GM23338 (cell line): Measurements from ENCODE around the gene HTR3B. TPM values are rescaled to one million over a fixed set of nuclear protein-coding genes. Genes with fewer than 3 reads are reported as not detected.

ENCODE experiments used
- ATAC-seq: fragments of 200-7000 bp; cut with Tn5 transposase; 3 replicates; pipeline ENCODE4 v1.9.1; 2020
- DNase-seq: peaks from one replicate; pipeline ENCODE4 v3.0.0-alpha.2; 2015; ENCODE audit warnings: low spot score
- H2AFZ ChIP-seq: fragments of 200-600 bp; sonication (generic); 2 replicates; pipeline ENCODE4 v1.8.0; 2016; ENCODE audit warnings: antibody characterized with exemption, mild to moderate bottlenecking, moderate library complexity
- H3F3A ChIP-seq: fragments of 200-600 bp; sonication (generic); replicated peaks from 2 replicates; pipeline ENCODE4 v1.8.0; 2017; ENCODE audit warnings: antibody characterized with exemption, mixed run types, low read depth
- H3K27ac ChIP-seq: fragments of 200-600 bp; sonication (generic); 2 replicates; pipeline ENCODE4 v1.6.1; 2016; ENCODE audit warnings: low read depth
- H3K27me3 ChIP-seq: fragments of 200-600 bp; sonication (generic); 2 replicates; pipeline ENCODE4 v1.8.0; 2016; ENCODE audit warnings: mild to moderate bottlenecking, mixed run types, moderate library complexity; ENCODE audit not compliant: insufficient read depth
- H3K36me3 ChIP-seq: fragments of 200-600 bp; sonication (generic); 2 replicates; pipeline ENCODE4 v1.8.0; 2016; ENCODE audit warnings: mild to moderate bottlenecking; ENCODE audit not compliant: insufficient read depth
- H3K4me1 ChIP-seq: fragments of 200-600 bp; sonication (generic); 2 replicates; pipeline ENCODE4 v1.8.0; 2016; ENCODE audit warnings: mild to moderate bottlenecking, moderate library complexity; ENCODE audit not compliant: insufficient read depth
- H3K4me2 ChIP-seq: fragments of 200-600 bp; sonication (generic); 2 replicates; pipeline ENCODE4 v1.7.1; 2017; ENCODE audit warnings: mixed run types
- H3K4me3 ChIP-seq: fragments of 200-600 bp; sonication (generic); 2 replicates; pipeline ENCODE4 v1.6.1; 2016; ENCODE audit warnings: mixed run types
- H3K79me2 ChIP-seq: fragments of 200-600 bp; sonication (generic); replicated peaks from 2 replicates; pipeline ENCODE4 v1.8.0; 2017; ENCODE audit warnings: mild to moderate bottlenecking; ENCODE audit not compliant: insufficient read depth
- H3K9me2 ChIP-seq: fragments of 200-600 bp; sonication (generic); 2 replicates; pipeline ENCODE4 v1.8.0; 2017; ENCODE audit not compliant: insufficient read depth
- H4K20me1 ChIP-seq: fragments of 200-600 bp; sonication (generic); replicated peaks from 2 replicates; pipeline ENCODE4 v1.8.0; 2017; ENCODE audit warnings: mild to moderate bottlenecking; ENCODE audit not compliant: insufficient read depth
- H3K27ac Mint-ChIP-seq: 2 replicates; pipeline ENCODE4 v1.8.0; 2020; ENCODE audit warnings: inconsistent platforms, mild to moderate bottlenecking, moderate library complexity, mixed read lengths
- H3K27me3 Mint-ChIP-seq: 3 replicates; pipeline ENCODE4 v1.8.0; 2022; ENCODE audit warnings: low read depth, mild to moderate bottlenecking, moderate library complexity, mixed read lengths, inconsistent platforms; ENCODE audit not compliant: insufficient read depth, poor library complexity
- H3K36me3 Mint-ChIP-seq: 3 replicates; pipeline ENCODE4 v1.8.0; 2021; ENCODE audit warnings: low read depth, mild to moderate bottlenecking, inconsistent platforms, moderate library complexity, mixed read lengths
- H3K4me1 Mint-ChIP-seq: 3 replicates; pipeline ENCODE4 v1.8.0; 2020; ENCODE audit warnings: mild to moderate bottlenecking, inconsistent platforms, mixed read lengths
- H3K4me3 Mint-ChIP-seq: 3 replicates; pipeline ENCODE4 v1.8.0; 2021; ENCODE audit warnings: moderate library complexity, mild to moderate bottlenecking, inconsistent platforms, mixed read lengths
- H3K9me3 Mint-ChIP-seq: 3 replicates; pipeline ENCODE4 v1.8.0; 2020; ENCODE audit warnings: moderate library complexity, mild to moderate bottlenecking, inconsistent platforms, mixed read lengths
- CREB1 ChIP-seq: fragments of 250-450 bp; sonication (Bioruptor Pico); IDR thresholded peaks from 2 replicates; pipeline ENCODE4 v1.5.0; 2020; ENCODE audit warnings: low read depth, mild to moderate bottlenecking, moderate library complexity
- CTCF ChIP-seq, 2 experiments: fragments of 200-600 bp in 1 of 2; sonication (generic) in 1 of 2; conservative IDR thresholded peaks; 2 replicates each; pipeline versions ENCODE4 v1.5.1 to v1.6.1; 2016 to 2017; ENCODE audit warnings: antibody characterized with exemption in 2 of 2, low read depth in 2 of 2, mild to moderate bottlenecking in 2 of 2, moderate library complexity in 1 of 2
- ETS1 ChIP-seq: IDR thresholded peaks from 2 replicates; pipeline ENCODE4 v1.6.1; 2016; ENCODE audit warnings: antibody characterized with exemption
- EZH2phosphoT487 ChIP-seq: fragments of 200-600 bp; sonication (generic); IDR thresholded peaks from one replicate; pipeline ENCODE4 v1.8.1; 2018; ENCODE audit warnings: antibody characterized with exemption; ENCODE audit not compliant: unreplicated experiment
- NANOG ChIP-seq: IDR thresholded peaks from 2 replicates; pipeline ENCODE4 v1.6.1; 2016; ENCODE audit warnings: antibody characterized with exemption, borderline replicate concordance
- REST ChIP-seq: IDR thresholded peaks from one replicate; pipeline ENCODE4 v1.6.1; 2018; ENCODE audit warnings: antibody characterized with exemption; ENCODE audit not compliant: unreplicated experiment
- STAT1 ChIP-seq: IDR thresholded peaks from one replicate; pipeline ENCODE4 v1.6.1; 2016; ENCODE audit warnings: antibody characterized with exemption; ENCODE audit not compliant: unreplicated experiment
- ZNF114 ChIP-seq: fragments of 250-450 bp; sonication (Bioruptor Pico); IDR thresholded peaks from 2 replicates; pipeline ENCODE4 v1.5.0; 2020; ENCODE audit warnings: mild to moderate bottlenecking, moderate library complexity
- ZNF331 ChIP-seq: fragments of 250-450 bp; sonication (Bioruptor Pico); IDR thresholded peaks from 2 replicates; pipeline ENCODE4 v1.5.0; 2020; ENCODE audit warnings: low read depth, mild to moderate bottlenecking, moderate library complexity
- polyA plus RNA-seq: library from polyadenylated mRNA; unstranded; fragments of >200 nt; fragmentation: Nextera tagmentation; extraction: Ambion mirVana; gene quantifications from 2 replicates; pipeline ENCODE4 v1.2.1, GENCODE V29; 2016
- total RNA-seq: library from RNA; depleted of rRNA; stranded (reverse); fragments of >200 nt; shearing (Covaris generic); gene quantifications from 2 replicates; pipeline ENCODE4 v1.2.3, GENCODE V29; 2014

Gene HTR3B
- total and polyA plus RNA-seq, 2 experiments from 2014 or later = not detected

GRCh38 chr11:113859665-113860064 lies 44.9 kb upstream of the HTR3B start:
- H3K27ac ChIP-seq = peak overlapping the region; percentile 98
- Mint-ChIP-seq H3K4me3 (peak overlapping the region; percentile 33), H3K9me3 (no peaks in the 10 kb centered on the region), H3K36me3 (peaks cover 13% of the 10 kb centered on the region; the same call in 2 of the 3 replicates), H3K4me1 (peaks cover 59% of the 10 kb centered on the region), H3K27ac (peak overlapping the region; percentile 97), H3K27me3 (peaks cover 6% of the 10 kb centered on the region)
- no peak for TF ChIP-seq NANOG
- no peak for TF ChIP-seq ETS1
- no peak for TF ChIP-seq CREB1 (CRISPR knock-in tag)
- TF ChIP-seq EZH2phosphoT487 = no peak
- TF ChIP-seq CTCF (conservative IDR thresholded peaks at IDR 0.05; ENCODE audit: low read depth in 2 of 2) = no peak
- no peak overlapping the region for H2AFZ ChIP-seq
- H3K4me3 ChIP-seq = peak overlapping the region; percentile 5; the same call in 1 of the 2 replicates
- no peaks in the 10 kb centered on the region for H4K20me1 ChIP-seq
- ATAC-seq (peak; percentile 43), DNase-seq (peak; percentile 69)
- peaks cover 67% of the 10 kb centered on the region for H3K4me1 ChIP-seq
- 0 out of 2 replicates have a peak, but pooled peaks cover 9% of the 10 kb centered on the region for H3F3A ChIP-seq
- H3K36me3 ChIP-seq = no peaks in the 10 kb centered on the region; the same call in 1 of the 2 replicates
- H3K4me2 ChIP-seq = peak overlapping the region; percentile 56
- no peaks in the 10 kb centered on the region for H3K9me2 ChIP-seq
- H3K27me3 ChIP-seq = no peaks in the 10 kb centered on the region
- peaks cover 98% of the 10 kb centered on the region for H3K79me2 ChIP-seq

GRCh38 chr11:113862435-113862834 lies 42.2 kb upstream of the HTR3B start:
- DNase-seq (peak; percentile 67), ATAC-seq (peak; percentile 59)
- Histone ChIP-seq H3K4me3 (no peak overlapping the region), H3K9me2 (no peaks in the 10 kb centered on the region), H3K4me2 (peak overlapping the region; percentile 1; the same call in 1 of the 2 replicates), H3K79me2 (peaks cover 98% of the 10 kb centered on the region), H4K20me1 (peaks cover 21% of the 10 kb centered on the region), H3K27ac (peak overlapping the region; percentile 98), H3F3A (0 out of 2 replicates have a peak, but pooled peaks cover 10% of the 10 kb centered on the region), H2AFZ (no peak overlapping the region), H3K27me3 (no peaks in the 10 kb centered on the region), H3K36me3 (peaks cover 6% of the 10 kb centered on the region; the same call in 1 of the 2 replicates), H3K4me1 (peaks cover 62% of the 10 kb centered on the region)
- TF ChIP-seq CREB1 (CRISPR knock-in tag) (no peak), CTCF (conservative IDR thresholded peaks at IDR 0.05; ENCODE audit: low read depth in 2 of 2) (no peak), REST (no peak), ZNF114 (no peak), ZNF331 (CRISPR knock-in tag) (no peak), ETS1 (no peak), STAT1 (no peak), EZH2phosphoT487 (no peak), NANOG (peak; percentile 30; the same call in 1 of the 2 replicates)
- peaks cover 5% of the 10 kb centered on the region for H3K27me3 Mint-ChIP-seq
- H3K36me3 Mint-ChIP-seq = peaks cover 41% of the 10 kb centered on the region
- H3K4me1 Mint-ChIP-seq = peaks cover 44% of the 10 kb centered on the region
- H3K27ac Mint-ChIP-seq = peak overlapping the region; percentile 91
- H3K4me3 Mint-ChIP-seq = peak overlapping the region; percentile 5; the same call in 1 of the 3 replicates
- H3K9me3 Mint-ChIP-seq = no peaks in the 10 kb centered on the region
